Measurements from ENCODE around the gene CDYL.

CDYL gene

DNA sequence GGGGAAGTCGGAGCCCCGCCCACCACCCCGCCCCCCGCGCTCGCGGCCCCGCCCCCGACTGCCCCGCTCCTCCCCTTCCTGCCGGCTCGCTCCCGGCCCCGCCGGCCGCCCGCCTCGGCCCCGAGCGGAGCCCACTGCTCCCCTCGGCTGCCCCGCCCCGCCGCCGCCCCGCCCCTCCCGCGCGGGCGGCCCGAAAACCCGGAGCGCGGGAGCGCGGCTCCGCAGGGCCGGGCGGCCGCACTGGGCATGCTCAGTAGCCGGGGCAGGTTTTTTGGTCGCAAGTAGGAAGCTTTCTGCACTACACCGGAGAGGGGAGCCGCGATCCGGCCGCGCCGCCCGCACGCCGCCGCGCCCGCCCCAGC lies at the start of gene CDYL:
Gene CDYL (plus strand): TSS at position 274 of the 362 bp plus-strand sequence. CDS start 380 bp downstream, outside the sequence.
- DNase-seq: peak; percentile 93

DNA sequence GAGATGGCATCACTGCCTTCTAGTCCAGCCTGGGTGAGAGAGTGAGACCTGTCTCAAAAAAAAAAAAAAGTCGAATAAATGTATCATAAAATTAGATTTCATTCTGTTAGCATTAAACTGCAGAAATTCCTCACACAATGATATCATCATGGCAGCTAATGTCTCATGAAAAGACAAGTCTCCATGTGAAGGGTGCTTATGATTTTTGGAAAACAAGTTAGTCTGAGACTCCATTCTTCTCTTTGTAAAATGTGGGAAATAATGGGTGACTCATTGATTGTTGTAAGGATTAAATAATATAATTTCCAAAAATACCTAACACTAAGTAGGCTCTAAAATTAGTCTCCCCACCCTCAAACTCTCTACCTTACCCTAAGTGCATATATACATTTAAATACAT lies 49.6 kb upstream of the CDYL start:
- no peak for DNase-seq

DNA sequence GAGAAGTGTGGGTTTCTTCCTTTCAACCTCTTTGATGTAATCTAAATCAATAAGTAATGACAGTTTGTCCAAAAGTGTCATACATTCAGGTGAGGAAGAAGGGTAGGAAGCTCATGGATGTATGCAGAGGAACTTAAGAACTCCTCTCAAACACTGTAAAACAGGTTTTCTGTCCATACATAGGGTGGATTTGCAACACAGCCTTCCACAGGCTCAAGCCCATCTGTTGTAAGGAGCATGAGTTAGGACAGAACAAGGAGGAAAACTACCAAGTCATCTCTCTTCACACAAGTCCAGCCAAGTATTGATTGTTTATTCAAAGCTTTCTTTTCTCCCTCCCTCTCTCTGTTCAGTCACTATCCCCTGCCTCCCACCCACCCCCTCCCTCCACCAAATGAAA lies 49.0 kb upstream of the CDYL start:
- DNase-seq: no peak

DNA sequence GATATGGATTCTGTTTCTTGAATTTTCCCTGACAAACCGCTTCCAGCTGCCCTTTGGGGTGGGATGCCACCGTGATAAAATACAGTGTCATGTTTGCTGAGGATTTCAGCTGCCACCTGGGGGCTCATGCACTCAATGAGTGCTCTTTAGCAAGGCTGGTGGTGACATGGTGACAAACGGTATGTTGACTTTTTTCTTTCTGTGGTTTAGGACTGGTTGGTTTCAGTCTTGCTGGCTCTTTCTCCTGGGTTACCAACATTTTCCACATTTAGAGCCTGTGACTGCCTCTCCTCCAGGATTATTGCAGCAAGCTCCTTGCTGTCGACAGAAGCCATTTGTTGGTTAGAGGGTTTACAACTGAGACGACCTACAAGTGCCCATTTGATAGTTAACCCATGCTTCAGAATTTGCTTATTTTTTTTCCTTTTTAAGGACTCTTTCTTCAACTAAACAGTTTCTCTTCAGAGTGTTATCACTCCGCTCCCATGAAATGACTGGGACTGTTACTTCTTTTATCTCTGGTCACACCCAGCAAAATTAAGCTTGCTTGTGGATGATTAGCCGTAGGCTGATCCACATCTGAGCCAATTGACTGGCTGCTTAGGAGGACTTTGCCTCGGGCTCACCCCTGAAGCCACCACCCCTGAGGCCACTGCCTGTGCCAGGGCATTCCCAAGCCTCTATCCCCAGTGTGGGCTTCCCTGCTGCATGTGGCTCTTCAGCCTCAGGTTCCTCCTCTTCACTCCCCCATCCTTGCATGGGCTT lies 48.4 kb upstream of the CDYL start:
- no peak for DNase-seq

GRCh38 chr6:4728436-4728769 lies 47.8 kb upstream of the CDYL start:
- no peak for DNase-seq

DNA sequence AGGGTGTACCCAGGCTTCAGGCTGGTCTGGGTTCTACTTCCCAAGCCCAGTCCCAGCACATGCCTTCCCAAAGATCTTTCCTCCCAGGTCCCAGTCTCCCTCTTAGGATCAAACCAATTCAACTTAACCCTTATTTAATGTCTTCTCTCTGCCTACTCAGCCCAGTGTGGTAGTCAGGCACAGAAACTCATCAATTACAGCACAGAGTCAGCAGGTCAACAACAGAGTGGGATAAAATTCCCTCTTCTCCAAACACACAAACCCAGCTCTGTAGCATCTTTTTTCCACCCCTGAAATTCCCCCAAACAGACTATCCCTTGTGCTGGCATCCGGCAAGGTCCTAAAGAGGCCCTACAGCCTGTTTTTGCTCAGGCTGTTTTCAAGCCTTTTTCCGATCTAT lies 47.3 kb upstream of the CDYL start:
- DNase-seq: no peak

- DNase-seq: no peak
Measured at GRCh38 chr6:4731996-4732395, 44.2 kb upstream of the CDYL start.

- DNase-seq: no peak
Measured at GRCh38 chr6:4732691-4733315, 43.4 kb upstream of the CDYL start.

DNA sequence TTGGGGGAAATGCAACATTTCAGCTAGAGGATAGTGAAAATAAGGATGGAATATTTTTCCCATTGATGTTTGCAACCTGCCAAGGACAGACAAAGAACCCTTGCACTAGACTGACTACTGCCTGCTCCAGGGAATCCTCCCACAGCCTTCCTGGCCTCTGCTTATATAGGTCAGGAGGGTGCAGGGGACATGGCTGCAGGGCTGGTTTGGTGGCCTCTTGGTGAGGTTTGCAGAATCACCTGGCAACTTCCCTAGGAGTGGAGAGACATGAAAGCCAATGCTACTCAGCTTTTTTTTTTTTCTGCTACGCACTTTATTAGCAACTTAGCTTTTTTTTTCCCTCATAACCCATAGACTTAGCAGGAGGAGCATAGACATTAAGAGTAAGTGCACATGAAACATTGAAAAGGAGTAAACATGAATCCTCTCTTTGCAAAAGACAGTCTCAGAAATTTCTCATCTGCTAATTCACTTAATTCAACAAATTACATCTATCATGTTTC lies 39.8 kb upstream of the CDYL start:
- DNase-seq: no peak

- DNase-seq: no peak
Measured at GRCh38 chr6:4740032-4740431, 36.2 kb upstream of the CDYL start.

DNA sequence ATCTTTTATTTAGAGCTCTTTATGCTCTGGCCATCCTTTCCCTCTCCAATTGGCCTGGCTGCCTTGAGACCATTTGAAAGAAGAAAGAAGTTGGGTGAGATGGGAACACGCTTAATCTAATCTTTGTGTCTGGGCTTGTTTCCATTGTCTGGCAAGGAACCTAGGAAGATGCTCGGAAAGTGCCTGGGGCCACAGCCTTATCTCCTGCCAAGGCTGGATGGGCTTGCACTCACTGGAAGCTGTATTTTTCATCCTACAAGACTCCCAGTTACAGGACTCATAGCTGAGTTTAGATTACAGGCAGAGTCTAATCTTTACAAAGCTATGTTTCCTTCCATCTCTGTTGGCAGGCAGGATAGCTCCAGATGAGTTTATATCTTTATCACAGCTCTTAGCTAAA lies 33.1 kb upstream of the CDYL start:
- DNase-seq: no peak

GRCh38 chr6:4743926-4744325 lies 32.3 kb upstream of the CDYL start:
- no peak for DNase-seq

DNA sequence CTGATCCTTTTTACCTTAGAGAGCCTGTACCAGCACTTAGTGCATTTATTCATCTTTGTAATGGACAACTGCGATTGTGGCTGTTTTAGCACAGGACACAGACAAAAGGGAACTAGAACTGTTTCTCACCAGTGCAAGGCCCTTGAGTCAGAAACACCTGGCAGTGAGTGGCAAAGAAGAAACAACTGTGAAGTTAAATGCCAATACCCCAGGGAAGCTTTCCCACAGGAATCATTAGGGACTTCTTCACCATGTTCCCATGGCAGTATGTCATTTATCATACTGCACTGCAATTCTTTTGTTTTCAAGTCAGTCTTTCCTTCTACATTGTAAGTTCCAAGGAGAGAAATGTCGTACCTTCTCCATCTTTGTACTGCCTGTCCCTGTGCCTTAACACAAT lies 28.6 kb upstream of the CDYL start:
- DNase-seq: no peak

GRCh38 chr6:4751823-4752464 lies 24.3 kb upstream of the CDYL start:
- no peak for DNase-seq

DNA sequence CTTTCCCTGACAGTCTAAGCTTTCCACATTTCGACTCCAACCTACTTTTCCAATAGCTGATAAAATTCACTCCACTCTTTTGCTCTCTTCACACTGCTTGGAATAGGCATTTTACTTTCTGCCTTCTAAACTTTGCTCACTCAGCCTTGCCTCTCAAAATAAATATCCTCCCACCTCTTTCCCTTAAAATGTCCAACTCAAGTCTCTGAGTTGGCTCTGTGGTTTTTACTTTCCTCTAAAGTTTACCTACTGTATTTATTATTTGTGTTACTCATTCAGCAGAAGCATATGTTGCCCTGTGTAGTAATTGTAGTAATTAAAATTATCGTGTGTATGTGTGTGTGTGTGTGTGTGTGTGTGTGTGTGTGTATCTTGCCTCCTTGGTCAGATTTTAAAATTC lies 20.0 kb upstream of the CDYL start:
- DNase-seq: no peak

DNA sequence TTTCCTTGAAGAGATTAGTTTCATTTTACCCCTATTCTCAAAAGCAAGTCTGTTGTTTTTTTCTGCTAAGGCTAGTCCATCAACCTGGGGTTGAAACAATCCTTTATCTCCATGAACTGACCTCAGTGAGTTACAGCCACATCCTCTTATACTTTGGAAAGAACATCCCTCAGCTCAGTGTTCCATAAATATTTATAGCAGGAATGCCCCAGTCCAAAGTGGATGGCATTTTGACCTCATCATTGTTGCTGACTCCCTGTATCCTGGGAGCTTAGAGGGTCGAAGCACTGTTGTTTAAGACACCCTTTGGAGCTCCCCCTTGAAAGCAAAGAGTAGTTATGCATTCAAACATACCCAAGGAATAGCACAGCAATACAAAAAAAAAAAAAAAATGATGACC lies 16.2 kb upstream of the CDYL start:
- DNase-seq: no peak

DNA sequence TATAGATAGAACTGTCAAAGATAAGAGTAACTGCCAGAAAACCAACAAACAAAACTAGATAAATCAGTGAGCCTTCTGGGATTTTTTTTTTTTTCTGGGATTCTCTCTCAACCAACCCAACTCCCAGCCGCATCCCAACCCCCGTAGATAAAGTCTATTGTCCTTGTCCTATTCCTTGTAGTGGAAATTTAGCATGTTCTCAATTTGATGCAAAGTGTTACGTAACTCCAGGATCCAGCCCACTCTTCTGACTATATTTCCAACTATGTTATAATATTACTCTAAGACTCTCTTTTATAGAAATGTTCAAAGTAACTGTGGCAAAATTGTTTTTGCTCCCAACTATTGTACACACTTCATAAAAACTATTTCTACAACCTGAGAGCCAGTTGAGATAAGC lies 15.4 kb upstream of the CDYL start:
- DNase-seq: no peak

GRCh38 chr6:4762294-4762693 lies 13.9 kb upstream of the CDYL start:
- no peak for DNase-seq

DNA sequence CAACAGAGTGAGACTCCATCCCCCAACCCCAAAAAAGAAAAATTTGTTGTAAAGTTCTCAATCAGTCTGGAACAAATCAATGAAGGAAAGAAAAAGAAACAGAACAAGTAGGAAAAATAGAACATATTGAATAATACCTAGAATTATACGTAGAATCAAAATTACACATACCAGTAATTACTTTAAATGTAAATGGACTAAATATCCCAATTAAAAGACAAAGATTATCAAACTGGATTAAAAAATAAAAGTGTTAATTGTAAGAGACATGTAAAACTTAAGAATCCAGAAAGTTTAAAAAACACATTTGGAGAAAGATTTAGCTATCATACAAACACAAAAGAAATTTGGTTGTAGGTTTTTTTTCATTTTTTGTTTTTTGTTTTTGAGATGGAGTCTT lies 12.3 kb upstream of the CDYL start:
- DNase-seq: no peak

DNA sequence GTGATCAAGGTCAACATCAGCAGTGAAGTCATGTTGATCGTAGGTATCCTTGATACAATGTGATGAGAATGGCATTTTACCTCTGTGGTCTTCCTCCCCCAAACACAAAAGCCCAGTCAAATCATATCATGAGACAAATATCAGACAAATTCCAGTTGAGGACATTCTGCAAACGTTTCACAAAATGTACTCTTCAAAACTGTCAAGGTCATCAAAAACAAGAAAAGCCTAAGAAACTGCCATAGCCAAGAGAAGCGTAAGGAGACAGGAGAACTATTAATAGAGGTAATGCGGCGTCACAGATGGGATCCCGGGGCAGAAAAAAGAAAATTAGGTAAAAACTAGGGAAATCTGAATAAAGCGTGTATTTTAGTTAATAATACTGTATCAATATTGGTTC lies 7.4 kb upstream of the CDYL start:
- no peak for DNase-seq

DNA sequence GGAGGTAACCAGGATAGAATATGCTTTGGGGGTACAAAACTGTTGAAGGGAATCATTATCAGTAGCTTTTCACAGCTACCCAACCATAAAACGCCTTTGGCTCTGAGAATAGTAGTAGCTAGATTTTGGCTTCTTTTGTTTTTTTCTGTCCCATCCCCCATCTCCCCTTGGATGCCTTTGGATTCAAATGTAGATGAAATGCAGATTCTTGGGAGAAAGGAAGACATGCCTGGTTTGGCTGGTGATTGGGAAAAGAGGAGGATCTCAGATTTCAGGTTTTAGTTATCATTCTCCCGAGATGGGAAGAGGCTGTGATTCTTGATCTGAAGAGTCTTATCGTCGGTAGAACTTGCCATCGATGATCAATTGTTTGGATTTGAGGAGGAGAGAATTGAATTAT lies 3.5 kb upstream of the CDYL start:
- no peak for DNase-seq

DNA sequence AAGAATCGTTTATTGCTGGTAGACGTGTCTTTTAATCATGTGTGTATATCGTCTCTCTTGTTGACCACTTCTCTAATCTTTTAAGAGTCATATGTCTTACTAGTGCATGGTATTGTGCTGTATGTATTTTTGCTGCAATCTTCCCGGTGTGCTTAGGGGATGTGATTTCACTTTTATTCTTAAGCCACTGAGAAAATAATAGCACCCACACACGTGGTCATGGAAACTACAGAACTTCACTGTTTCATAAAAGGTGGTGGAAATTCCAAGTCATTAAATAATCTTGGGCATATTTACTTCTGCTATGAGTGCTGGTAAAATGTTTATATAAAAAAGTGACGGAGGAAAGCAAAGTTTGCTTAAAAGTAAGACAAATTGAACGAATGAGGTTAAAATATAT lies 3.0 kb upstream of the CDYL start:
- DNase-seq: no peak

DNA sequence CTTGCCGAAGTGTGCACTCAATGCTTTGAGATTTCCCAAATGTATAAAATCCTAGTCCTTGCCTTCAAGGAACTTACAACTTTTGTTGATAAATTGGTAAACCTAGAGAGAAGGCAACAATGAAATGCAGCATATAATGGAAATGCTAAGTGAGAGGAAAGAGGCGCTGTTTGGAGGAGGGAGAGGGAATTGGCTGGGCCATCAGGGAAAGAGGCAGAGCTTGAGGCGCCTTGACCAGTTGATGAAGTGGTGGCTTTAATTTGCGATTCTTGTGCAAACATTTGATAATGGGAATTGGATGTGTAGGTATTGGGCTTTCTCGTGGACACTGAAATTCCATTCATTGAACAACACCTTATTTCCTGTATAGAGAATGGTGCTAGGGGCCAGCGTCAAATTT lies 1.9 kb upstream of the CDYL start:
- DNase-seq: no peak

DNA sequence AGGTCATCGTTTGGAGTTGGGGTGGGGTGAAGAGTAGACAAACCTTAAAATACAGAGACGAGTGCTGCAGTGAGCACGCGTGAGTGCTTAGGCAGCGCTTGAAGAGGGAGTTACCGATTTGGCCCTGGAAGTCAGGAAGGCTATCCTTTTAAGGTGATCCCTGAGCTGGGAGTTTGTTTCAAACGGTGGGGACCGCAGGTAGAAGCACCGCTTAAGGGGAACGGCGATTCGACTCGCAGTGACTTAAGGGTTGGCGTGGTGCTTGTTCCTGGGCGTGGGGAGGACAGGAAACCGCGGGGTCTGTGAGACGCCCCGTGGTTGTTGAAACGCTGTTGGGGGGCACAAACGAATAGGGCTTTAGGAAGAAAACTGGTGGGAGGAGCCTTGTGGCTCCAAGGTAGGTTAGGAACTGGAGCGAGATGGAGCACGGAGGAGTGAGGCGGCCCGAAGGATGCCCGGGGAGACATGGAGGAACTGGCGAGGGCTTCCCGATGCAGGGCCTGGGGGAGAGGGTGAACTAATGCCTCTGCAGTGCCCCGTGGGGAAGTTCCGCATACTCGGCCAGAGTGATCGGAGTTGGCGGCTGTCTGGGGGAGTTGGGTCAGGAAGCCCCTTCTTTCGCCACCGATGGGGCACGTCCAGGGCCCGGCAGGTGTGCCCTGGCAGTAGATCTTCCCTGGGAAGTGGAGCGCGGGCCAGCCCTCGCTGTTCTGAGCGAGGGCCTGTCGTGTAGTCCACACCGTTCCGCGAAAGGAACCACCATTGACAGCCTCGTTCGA lies 1.3 kb upstream of the CDYL start:
- peak; percentile 24 for DNase-seq
